ENCODE data around the gene HBG1. TPM values are rescaled to one million over a fixed set of nuclear protein-coding genes. Genes with fewer than 3 reads are reported as not detected.

Gene HBG1
- total and polyA plus RNA-seq, 8 donors: 6.2 TPM; not detected in 7

DNA sequence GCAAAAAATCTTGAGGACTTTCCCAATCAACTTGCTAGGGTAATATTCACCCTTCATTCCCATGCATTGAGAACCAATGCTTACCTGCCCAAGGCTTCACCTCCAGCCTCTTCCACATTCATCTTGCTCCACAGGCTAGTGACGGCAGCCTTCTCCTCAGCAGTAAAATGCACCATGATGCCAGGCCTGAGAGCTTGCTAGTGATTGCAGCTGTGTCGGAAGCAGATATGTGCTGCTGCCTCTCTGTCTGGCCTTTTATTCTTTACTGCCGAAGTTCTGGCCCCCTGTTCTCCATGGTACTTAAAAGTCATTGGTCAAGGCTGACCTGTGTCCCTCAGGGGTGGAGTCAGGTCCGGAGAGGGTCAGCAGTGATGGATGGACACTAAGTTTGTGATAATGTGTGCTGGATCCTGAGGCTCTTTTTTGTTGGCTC is 20.1 kb upstream of the HBG1 start, which contains the start of gene HBE1:
TSS of gene HBE1 (minus strand) at position 231 of the 433 bp plus-strand sequence. CDS start at position 176, 55 bp downstream.
- DNase-seq: no peak
- intact Hi-C loops (cut with DNase I; ENCODE audit: low total_unique reads): no loop called here
- TF ChIP-seq, protein P1, sequence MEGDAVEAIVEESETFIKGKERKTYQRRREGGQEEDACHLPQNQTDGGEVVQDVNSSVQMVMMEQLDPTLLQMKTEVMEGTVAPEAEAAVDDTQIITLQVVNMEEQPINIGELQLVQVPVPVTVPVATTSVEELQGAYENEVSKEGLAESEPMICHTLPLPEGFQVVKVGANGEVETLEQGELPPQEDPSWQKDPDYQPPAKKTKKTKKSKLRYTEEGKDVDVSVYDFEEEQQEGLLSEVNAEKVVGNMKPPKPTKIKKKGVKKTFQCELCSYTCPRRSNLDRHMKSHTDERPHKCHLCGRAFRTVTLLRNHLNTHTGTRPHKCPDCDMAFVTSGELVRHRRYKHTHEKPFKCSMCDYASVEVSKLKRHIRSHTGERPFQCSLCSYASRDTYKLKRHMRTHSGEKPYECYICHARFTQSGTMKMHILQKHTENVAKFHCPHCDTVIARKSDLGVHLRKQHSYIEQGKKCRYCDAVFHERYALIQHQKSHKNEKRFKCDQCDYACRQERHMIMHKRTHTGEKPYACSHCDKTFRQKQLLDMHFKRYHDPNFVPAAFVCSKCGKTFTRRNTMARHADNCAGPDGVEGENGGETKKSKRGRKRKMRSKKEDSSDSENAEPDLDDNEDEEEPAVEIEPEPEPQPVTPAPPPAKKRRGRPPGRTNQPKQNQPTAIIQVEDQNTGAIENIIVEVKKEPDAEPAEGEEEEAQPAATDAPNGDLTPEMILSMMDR (IDR thresholded peaks at IDR 0.05): no peak
- no peak for TF ChIP-seq POLR2AphosphoS5 (IDR thresholded peaks at IDR 0.05)
- no peak for TF ChIP-seq POLR2A (IDR thresholded peaks at IDR 0.05)
- no peak for TF ChIP-seq EP300 (IDR thresholded peaks at IDR 0.05)
- H3K27me3 ChIP-seq: no peaks in the 10 kb centered on the region
- H3K36me3 ChIP-seq: no peaks in the 10 kb centered on the region
- no peaks in the 10 kb centered on the region for H3K9me3 ChIP-seq
- H3K4me3 ChIP-seq: no peak within 1 kb of the TSS
- H3K4me1 ChIP-seq: no peaks in the 10 kb centered on the region
- H3K27ac ChIP-seq: no peak within 1 kb of the TSS
- WGBS, 5 donors: 45 to 65% (median 53%) methylated on average over 4 of the region's 4 CpGs

DNA sequence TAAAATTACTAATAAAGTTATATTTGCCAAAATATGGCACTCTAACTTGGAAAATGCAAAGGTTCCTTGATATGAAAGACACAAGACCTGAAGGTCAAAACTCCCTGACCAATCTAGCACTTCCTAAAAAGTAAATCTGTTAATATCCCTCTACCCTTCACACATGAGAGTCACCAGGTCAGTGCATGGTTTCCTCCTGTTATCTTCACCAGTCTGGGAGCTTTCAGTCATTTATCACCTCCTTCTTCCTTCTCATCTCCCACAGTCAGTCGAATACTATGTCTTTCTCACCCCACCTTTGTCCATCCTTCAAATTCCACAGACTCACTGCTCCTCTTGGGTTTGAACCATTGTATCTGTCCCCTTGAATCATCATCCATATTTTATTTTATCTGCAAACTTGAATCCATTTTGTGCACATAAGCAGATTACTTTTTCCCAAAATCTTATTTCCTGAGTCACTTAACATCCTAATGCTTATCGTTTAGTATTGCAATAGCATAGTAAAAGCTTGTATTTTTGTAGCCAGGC is 17.4 kb upstream of the HBG1 start:
- WGBS, 5 donors: 74 to 87% (median 84%) methylated on average over 2 of the region's 2 CpGs
- Histone ChIP-seq H3K36me3 (no peaks in the 10 kb centered on the region), H3K9me3 (peaks cover 0 to 10% (median 2%) of the 10 kb centered on the region in 4 donors), H3K27me3 (no peaks in the 10 kb centered on the region), H3K27ac (no peak overlapping the region), H3K4me3 (no peak overlapping the region), H3K4me1 (no peaks in the 10 kb centered on the region)
- intact Hi-C loops (cut with DNase I; ENCODE audit: low total_unique reads): no loop called here
- TF ChIP-seq, protein P1 (IDR thresholded peaks at IDR 0.05): no peak
- TF ChIP-seq POLR2AphosphoS5 (IDR thresholded peaks at IDR 0.05) (no peak), EP300 (IDR thresholded peaks at IDR 0.05) (no peak), POLR2A (IDR thresholded peaks at IDR 0.05) (no peak)
- DNase-seq: no peak

DNA sequence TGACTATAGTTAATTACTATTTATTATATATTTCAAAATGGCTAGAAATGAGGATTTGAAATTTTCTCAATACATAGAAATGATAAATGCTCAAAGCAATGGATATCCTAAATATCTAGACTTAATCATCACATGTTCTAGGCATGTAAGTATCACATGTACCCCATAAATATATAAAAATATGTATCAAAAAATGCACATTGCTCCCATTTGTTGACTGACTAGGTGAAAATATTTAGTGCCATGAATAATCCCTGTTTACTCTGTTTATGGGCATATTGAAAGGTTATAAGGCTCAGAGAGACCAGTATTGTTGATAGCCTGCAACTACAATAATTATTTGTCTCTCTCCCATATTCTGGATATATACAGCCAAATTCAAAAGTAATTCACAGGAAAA is 17.0 kb upstream of the HBG1 start:
- no peak for TF ChIP-seq EP300 (IDR thresholded peaks at IDR 0.05)
- Histone ChIP-seq H3K4me3 (no peak overlapping the region), H3K9me3 (peaks cover 0 to 12% (median 4%) of the 10 kb centered on the region in 4 donors), H3K27me3 (no peaks in the 10 kb centered on the region), H3K36me3 (no peaks in the 10 kb centered on the region), H3K4me1 (no peaks in the 10 kb centered on the region), H3K27ac (no peak overlapping the region)
- no peak for DNase-seq
- intact Hi-C loops (cut with DNase I; ENCODE audit: low total_unique reads): no loop called here

DNA sequence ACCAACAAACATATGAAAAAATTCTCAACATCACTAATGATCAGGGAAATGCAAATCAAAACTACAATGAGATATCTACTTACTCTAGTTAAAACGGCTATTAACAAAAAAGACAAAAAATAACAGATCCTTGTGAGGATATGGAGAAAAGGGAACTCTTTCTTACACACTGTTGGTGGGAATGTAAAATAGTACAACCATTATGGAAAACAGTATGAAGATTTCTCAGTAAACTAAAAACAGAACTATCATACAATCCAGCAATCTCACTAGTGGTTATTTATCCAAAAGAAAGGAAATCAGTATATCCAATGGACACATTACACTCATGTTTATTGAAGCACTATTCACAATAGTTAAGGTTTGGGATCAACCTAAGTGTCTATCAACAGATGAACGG is 16.2 kb upstream of the HBG1 start:
- WGBS, 5 donors: 43 to 63% (median 48%) methylated on average over 2 of the region's 2 CpGs
- TF ChIP-seq POLR2AphosphoS5 (IDR thresholded peaks at IDR 0.05) (no peak), POLR2A (IDR thresholded peaks at IDR 0.05) (no peak), EP300 (IDR thresholded peaks at IDR 0.05) (no peak)
- TF ChIP-seq, protein P1 (IDR thresholded peaks at IDR 0.05): no peak
- H3K27me3 ChIP-seq: no peaks in the 10 kb centered on the region
- H3K9me3 ChIP-seq: peaks cover 0 to 17% (median 7%) of the 10 kb centered on the region in 4 donors
- no peaks in the 10 kb centered on the region for H3K4me1 ChIP-seq
- no peak overlapping the region for H3K27ac ChIP-seq
- H3K4me3 ChIP-seq: no peak overlapping the region
- intact Hi-C loops (cut with DNase I; ENCODE audit: low total_unique reads): no loop called here
- no peaks in the 10 kb centered on the region for H3K36me3 ChIP-seq
- DNase-seq: no peak

DNA sequence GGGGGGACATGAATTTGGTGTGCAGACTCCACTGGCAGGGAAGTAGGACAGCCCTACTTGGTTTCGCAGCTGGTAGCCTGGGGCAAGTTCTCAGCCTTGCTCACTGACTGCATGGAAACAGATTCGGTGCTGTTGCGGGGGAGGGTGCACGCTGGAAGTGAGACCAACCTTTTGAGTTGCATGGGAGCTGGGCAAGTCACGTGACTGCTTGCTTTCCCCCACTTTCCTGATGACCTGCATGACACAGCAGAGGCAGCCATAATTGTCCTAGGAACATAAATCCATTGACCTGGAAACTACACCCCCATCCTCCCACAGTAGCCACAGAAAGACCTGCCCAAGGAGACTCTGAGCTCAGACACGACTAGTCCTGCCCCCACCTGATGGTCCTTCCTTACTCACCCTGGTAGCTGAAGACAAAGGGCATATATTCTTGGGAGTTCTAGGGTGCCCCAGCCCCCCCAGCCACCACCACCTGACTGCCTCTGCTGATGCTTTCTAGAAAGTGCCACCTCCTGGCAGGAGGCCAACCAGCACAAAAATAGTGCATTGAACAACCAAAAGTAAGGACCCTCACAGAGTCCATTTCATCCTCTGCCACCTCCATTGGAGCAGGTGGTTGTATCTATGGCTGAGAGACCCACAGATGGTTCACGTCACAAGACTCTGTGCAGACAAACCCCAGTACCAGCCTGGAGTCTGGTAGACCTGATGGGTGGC is 9.0 kb upstream of the HBG1 start:
- TF ChIP-seq POLR2AphosphoS5 (IDR thresholded peaks at IDR 0.05) (no peak), POLR2A (IDR thresholded peaks at IDR 0.05) (no peak), EP300 (IDR thresholded peaks at IDR 0.05) (no peak)
- WGBS, 5 donors: 68 to 80% (median 73%) methylated on average over 6 to 7 of the region's 7 CpGs
- Histone ChIP-seq H3K27me3 (no peaks in the 10 kb centered on the region), H3K27ac (no peak overlapping the region), H3K4me3 (no peak overlapping the region), H3K4me1 (no peaks in the 10 kb centered on the region), H3K36me3 (no peaks in the 10 kb centered on the region), H3K9me3 (peaks cover 0 to 21% (median 9%) of the 10 kb centered on the region in 4 donors)
- no peak for DNase-seq
- intact Hi-C loops (cut with DNase I; ENCODE audit: low total_unique reads): no loop called here
